Parathyroid adenoma (tissue), 2 donors: ENCODE results near the gene DEK.
"Not testable (repeated sequence)": the region's sequence is repeated elsewhere in the genome, so short reads cannot be mapped to it uniquely, and the experiment has no call there.

Experiments
- H2AFZ ChIP-seq: fragments of 300-600 bp; sonication (generic); one replicate; pipeline ENCODE4 v1.7.0; 2017; ENCODE audit warnings: antibody characterized with exemption, mild to moderate bottlenecking
- H3K27ac ChIP-seq: fragments of 300-600 bp; sonication (generic); one replicate; pipeline ENCODE4 v1.7.0; 2017
- H3K27me3 ChIP-seq: fragments of 300-600 bp; sonication (generic); one replicate; pipeline ENCODE4 v1.7.0; 2017; ENCODE audit warnings: low read length; ENCODE audit not compliant: control insufficient read depth, insufficient read depth
- H3K36me3 ChIP-seq: fragments of 300-600 bp; sonication (generic); one replicate; pipeline ENCODE4 v1.7.0; 2017; ENCODE audit warnings: low read length; ENCODE audit not compliant: control insufficient read depth, insufficient read depth
- H3K4me1 ChIP-seq: fragments of 300-600 bp; sonication (generic); one replicate; pipeline ENCODE4 v1.7.0; 2017; ENCODE audit warnings: control low read depth
- H3K4me2 ChIP-seq: fragments of 300-600 bp; sonication (generic); one replicate; pipeline ENCODE4 v1.7.0; 2017; ENCODE audit warnings: low read length
- H3K4me3 ChIP-seq: fragments of 300-600 bp; sonication (generic); one replicate; pipeline ENCODE4 v1.7.0; 2017; ENCODE audit warnings: low read depth, low read length
- H3K79me2 ChIP-seq: fragments of 300-600 bp; sonication (generic); one replicate; pipeline ENCODE4 v1.7.0; 2017; ENCODE audit warnings: control low read depth
- H3K9ac ChIP-seq: fragments of 300-600 bp; sonication (generic); one replicate; pipeline ENCODE4 v1.7.0; 2017; ENCODE audit warnings: mild to moderate bottlenecking
- H3K9me3 ChIP-seq: fragments of 300-600 bp; sonication (generic); one replicate; pipeline ENCODE4 v1.7.0; 2017; ENCODE audit warnings: low read length; ENCODE audit not compliant: control insufficient read depth
- TF ChIP-seq, protein P1 (sequence below): fragments of 300-600 bp; sonication (generic); IDR thresholded peaks from one replicate; pipeline ENCODE4 v1.7.0; 2017; ENCODE audit warnings: antibody characterized with exemption, mild to moderate bottlenecking
- donor health status: primary hyperparathyroidism.

DEK gene

DNA sequence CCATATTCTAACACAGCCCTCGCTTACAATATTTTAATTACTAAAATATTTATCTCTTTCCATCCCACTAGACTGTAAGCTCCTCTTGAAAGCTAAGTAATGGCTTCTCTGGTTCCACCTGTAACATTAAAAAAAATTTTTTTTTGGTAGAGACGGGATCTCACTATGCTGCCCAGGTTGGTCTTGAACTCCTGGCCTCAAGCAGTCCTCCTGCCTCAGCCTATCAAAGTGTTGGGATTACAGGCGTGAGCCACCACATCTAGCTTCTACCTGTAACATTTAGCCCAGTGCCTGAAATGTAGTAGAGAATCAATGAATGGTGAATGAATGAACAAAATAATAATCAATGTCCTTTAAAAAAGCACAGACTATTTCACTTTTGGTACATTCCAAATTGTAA, 28.8 kb downstream of the DEK start:
- Histone ChIP-seq H3K4me2 (no peak overlapping the region), H3K36me3 (no peaks in the 10 kb centered on the region), H3K27ac (no peak overlapping the region), H2AFZ (no peak overlapping the region), H3K4me3 (no peak overlapping the region), H3K27me3 (no peaks in the 10 kb centered on the region), H3K79me2 (peaks cover 7% of the 10 kb centered on the region), H3K4me1 (no peaks in the 10 kb centered on the region), H3K9me3 (no peaks in the 10 kb centered on the region), H3K9ac (no peak overlapping the region)
- TF ChIP-seq, protein P1, sequence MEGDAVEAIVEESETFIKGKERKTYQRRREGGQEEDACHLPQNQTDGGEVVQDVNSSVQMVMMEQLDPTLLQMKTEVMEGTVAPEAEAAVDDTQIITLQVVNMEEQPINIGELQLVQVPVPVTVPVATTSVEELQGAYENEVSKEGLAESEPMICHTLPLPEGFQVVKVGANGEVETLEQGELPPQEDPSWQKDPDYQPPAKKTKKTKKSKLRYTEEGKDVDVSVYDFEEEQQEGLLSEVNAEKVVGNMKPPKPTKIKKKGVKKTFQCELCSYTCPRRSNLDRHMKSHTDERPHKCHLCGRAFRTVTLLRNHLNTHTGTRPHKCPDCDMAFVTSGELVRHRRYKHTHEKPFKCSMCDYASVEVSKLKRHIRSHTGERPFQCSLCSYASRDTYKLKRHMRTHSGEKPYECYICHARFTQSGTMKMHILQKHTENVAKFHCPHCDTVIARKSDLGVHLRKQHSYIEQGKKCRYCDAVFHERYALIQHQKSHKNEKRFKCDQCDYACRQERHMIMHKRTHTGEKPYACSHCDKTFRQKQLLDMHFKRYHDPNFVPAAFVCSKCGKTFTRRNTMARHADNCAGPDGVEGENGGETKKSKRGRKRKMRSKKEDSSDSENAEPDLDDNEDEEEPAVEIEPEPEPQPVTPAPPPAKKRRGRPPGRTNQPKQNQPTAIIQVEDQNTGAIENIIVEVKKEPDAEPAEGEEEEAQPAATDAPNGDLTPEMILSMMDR = no peak

GRCh38 chr6:18234564-18234963, 29.8 kb downstream of the DEK start:
- TF ChIP-seq, protein P1 = no peak
- Histone ChIP-seq H2AFZ (no peak overlapping the region), H3K27me3 (no peaks in the 10 kb centered on the region), H3K9ac (no peak overlapping the region), H3K27ac (no peak overlapping the region), H3K79me2 (peaks cover 7% of the 10 kb centered on the region), H3K36me3 (no peaks in the 10 kb centered on the region), H3K9me3 (no peaks in the 10 kb centered on the region), H3K4me1 (no peaks in the 10 kb centered on the region), H3K4me2 (no peak overlapping the region), H3K4me3 (no peak overlapping the region)

GRCh38 chr6:18233770-18234169, 30.6 kb downstream of the DEK start:
- not testable (repeated sequence) for H2AFZ ChIP-seq, H3K27me3 ChIP-seq, H3K4me3 ChIP-seq, H3K27ac ChIP-seq, H3K9ac ChIP-seq, H3K9me3 ChIP-seq, H3K36me3 ChIP-seq, H3K4me2 ChIP-seq, H3K4me1 ChIP-seq
- peaks cover 11% of the 10 kb centered on the region for H3K79me2 ChIP-seq

DNA sequence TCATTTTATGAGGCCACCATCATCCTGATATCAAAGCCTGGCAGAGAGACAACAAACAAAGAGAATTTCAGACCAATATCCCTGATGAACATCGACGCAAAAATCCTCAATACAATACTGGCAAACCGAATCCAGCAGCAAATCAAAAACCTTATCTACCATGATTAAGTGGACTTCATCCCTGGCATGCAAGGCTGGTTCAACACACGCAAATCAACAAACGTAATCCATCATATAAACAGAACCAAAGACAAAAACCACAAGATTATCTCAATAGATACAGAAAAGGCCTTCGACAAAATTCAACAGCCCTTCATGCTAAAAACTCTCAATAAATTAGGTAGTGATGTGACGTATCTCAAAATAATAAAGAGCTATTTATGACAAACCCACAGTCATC, 32.5 kb downstream of the DEK start:
- peaks cover 13% of the 10 kb centered on the region for H3K79me2 ChIP-seq
- H3K4me2 ChIP-seq, H3K27me3 ChIP-seq, H3K9ac ChIP-seq, H3K27ac ChIP-seq, H3K9me3 ChIP-seq, H3K36me3 ChIP-seq, H3K4me3 ChIP-seq, H2AFZ ChIP-seq, H3K4me1 ChIP-seq: not testable (repeated sequence)

DNA sequence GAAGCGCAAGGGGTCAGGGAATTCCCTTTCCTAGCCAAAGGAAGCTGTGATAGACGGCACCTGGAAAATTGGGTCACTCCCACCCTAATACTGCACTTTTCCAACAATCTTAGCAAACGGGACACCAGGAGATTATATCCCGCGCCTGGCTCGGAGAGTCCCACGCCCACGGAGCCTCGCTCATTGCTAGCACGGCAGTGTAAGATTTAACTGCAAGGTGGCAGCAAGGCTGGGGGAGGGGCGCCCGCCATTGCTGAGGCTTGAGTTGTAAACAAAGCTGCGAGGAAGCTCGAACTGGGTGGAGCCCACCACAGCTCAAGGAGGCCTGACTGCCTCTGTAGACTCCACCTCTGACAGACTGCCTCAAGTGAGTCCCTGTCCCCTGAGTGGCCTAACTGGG, 35.7 kb downstream of the DEK start:
- not testable (repeated sequence) for H3K4me1 ChIP-seq, H3K27me3 ChIP-seq, H3K79me2 ChIP-seq, H2AFZ ChIP-seq, H3K27ac ChIP-seq, H3K4me3 ChIP-seq, H3K9ac ChIP-seq, H3K36me3 ChIP-seq, H3K4me2 ChIP-seq, H3K9me3 ChIP-seq

DNA sequence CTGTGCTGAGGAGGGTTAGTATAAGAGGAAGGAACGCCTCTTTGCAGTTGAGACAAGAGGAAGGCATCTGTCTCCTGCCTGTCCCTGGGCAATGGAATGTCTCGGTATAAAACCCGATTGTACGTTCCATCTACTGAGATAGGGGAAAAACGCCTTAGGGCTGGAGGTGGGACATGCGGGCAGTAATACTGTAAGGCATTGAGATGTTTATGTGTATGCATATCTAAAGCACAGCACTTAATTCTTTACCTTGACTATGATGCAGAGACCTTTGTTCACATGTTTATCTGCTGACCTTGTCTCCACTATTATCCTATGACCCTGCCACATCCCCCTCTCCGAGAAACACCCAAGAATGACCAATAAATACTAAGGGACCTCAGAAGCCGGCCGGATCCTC, 37.2 kb downstream of the DEK start:
- H3K9me3 ChIP-seq, H3K9ac ChIP-seq, H3K27me3 ChIP-seq, H3K36me3 ChIP-seq, H3K79me2 ChIP-seq, H3K27ac ChIP-seq, H3K4me1 ChIP-seq, H2AFZ ChIP-seq, H3K4me3 ChIP-seq, H3K4me2 ChIP-seq: not testable (repeated sequence)

DNA sequence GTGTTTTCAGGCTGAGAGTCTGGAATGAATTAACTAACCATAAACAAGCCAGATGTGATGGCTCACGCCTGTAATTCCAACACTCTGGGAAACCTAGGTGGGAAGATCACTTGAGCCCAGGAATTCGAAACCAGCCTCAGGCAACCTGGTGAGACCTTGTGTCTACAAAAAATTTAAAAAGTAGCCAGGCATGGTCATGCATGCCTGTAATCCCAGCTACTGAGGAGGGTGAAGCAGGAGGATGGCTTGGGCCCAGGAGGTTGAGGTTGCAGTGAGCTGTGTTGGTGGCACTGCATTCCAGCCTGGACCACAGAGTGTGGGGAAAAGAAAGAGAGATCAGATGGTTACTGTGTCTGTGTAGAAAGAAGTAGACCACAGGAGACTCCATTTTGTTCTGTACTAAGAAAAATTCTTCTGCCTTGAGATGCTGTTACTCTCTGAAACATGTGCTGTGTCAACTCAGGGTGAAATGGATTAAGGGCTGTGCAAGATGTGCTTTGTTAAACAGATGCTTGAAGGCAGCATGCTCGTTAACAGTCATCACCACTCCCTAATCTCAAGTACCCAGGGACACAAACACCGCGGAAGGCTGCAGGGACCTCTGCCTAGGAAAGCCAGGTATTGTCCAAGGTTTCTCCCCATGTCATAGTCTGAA, 37.8 kb downstream of the DEK start:
- H3K36me3 ChIP-seq, H2AFZ ChIP-seq, H3K27me3 ChIP-seq, H3K4me3 ChIP-seq, H3K9ac ChIP-seq, H3K27ac ChIP-seq, H3K4me1 ChIP-seq, H3K4me2 ChIP-seq, H3K9me3 ChIP-seq, H3K79me2 ChIP-seq: not testable (repeated sequence)
